Measurements from ENCODE around the gene LMF1.

The LMF1 gene

DNA sequence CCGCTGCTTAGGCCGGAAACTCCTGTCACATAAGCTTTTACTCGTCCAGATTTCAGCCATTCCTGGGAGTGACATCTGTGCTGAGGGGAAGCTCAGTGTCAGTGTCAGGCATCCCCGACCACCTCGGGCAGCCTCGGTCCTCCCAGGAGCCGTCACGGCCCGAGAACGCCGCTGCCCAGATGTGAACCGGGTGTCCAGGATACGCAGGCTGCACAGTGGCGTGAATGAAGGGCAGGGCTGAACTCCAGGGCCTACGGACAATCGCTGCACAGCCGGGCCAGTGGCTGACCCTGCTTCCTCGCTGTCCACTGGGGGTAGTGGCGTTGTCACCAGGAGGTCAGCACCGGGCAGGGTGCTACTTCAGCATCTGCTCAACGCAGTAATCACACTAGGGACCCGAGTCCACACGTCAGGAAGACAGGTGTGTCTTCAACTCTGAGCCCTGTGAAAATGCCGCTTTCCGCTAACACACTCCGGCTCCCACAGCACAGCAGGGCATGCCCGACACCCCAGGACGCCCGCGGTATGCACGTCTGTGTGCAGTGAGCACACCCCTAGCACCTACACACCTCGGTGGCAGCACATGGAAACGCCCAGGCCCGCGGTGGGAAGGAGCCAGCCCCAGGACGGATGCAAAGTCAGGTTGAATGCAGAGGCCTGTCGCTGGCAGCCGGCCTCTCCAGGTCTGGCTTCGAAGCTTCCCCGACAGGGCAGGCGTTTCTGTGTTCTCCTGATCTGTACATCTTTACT is 3.1 kb downstream of the LMF1 start:
- H3K4me1 ChIP-seq (ENCODE audit: insufficient read depth, low read length), result peaks cover 9% of the 10 kb centered on the region; the same call in 1 of the 2 replicates
- no peak overlapping the region for H3K4me3 ChIP-seq (ENCODE audit: low read length)
- peaks cover 20% of the 10 kb centered on the region for H3K27me3 ChIP-seq (ENCODE audit: insufficient read depth, low read length)
- H3K36me3 ChIP-seq (ENCODE audit: insufficient read depth, low read length), result no peaks in the 10 kb centered on the region
- H3K9me3 ChIP-seq (ENCODE audit: insufficient read depth, low read depth, low read length), result no peaks in the 10 kb centered on the region
- WGBS, result 93% methylated on average over 41 of the region's 41 CpGs
- no peak overlapping the region for H3K9ac ChIP-seq (ENCODE audit: low read depth, low read length)
- H3K27ac ChIP-seq (ENCODE audit: low read depth, low read length), result no peak overlapping the region

DNA sequence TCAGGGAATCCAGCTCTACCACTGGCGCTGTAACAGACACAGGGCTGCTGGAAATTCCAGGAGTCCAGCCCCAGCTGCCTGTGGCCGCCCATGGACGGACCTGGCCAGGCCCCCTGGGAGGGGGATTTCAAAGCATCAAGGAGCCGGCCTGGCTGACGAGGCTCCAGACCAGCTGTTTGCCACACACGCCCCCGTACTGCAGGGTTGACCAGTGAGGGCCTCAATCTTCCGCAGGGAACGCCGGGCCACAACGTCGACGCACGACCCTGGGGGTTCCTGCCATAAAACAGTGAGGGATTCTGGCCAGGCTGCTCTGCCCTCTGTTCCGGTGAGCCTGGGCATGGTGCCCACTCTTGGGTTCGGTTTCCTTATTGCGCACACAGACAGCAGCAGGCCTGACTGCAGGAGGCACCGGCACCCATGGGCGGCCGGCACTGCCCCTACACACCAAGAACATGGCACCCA is 3.7 kb downstream of the LMF1 start:
- no peak overlapping the region for H3K4me3 ChIP-seq (ENCODE audit: low read length)
- H3K36me3 ChIP-seq (ENCODE audit: insufficient read depth, low read length), result no peaks in the 10 kb centered on the region
- H3K9ac ChIP-seq (ENCODE audit: low read depth, low read length), result no peak overlapping the region
- 95% methylated on average over 20 of the region's 20 CpGs for WGBS
- peaks cover 20% of the 10 kb centered on the region for H3K27me3 ChIP-seq (ENCODE audit: insufficient read depth, low read length)
- H3K27ac ChIP-seq (ENCODE audit: low read depth, low read length), result no peak overlapping the region
- no peaks in the 10 kb centered on the region for H3K9me3 ChIP-seq (ENCODE audit: insufficient read depth, low read depth, low read length)
- H3K4me1 ChIP-seq (ENCODE audit: insufficient read depth, low read length), result peaks cover 9% of the 10 kb centered on the region; the same call in 1 of the 2 replicates

DNA sequence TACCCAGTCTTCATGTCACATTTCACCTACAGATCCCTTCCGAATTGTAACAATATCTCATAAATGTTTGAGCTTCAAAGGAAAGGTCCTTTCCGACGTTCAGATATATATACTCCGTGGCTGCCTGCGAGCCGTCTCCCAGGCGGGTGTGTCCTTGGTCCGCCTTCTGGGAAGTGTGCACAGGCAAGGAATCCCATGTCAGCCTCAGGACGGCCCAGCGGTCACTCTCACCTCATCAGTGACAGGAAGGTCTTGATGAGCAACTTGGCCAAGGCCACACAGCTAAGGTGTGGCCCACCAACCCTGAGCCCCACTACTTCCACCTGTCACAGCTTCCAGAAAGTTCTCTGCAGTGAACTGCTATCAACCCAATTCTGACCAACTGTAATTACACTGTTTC is 4.3 kb downstream of the LMF1 start:
- Histone ChIP-seq H3K4me1 (ENCODE audit: insufficient read depth, low read length) (peaks cover 9% of the 10 kb centered on the region; the same call in 1 of the 2 replicates), H3K9me3 (ENCODE audit: insufficient read depth, low read depth, low read length) (no peaks in the 10 kb centered on the region), H3K27ac (ENCODE audit: low read depth, low read length) (no peak overlapping the region), H3K36me3 (ENCODE audit: insufficient read depth, low read length) (no peaks in the 10 kb centered on the region), H3K9ac (ENCODE audit: low read depth, low read length) (no peak overlapping the region), H3K27me3 (ENCODE audit: insufficient read depth, low read length) (peaks cover 14% of the 10 kb centered on the region), H3K4me3 (ENCODE audit: low read length) (no peak overlapping the region)
- 91% methylated on average over 10 of the region's 10 CpGs for WGBS

DNA sequence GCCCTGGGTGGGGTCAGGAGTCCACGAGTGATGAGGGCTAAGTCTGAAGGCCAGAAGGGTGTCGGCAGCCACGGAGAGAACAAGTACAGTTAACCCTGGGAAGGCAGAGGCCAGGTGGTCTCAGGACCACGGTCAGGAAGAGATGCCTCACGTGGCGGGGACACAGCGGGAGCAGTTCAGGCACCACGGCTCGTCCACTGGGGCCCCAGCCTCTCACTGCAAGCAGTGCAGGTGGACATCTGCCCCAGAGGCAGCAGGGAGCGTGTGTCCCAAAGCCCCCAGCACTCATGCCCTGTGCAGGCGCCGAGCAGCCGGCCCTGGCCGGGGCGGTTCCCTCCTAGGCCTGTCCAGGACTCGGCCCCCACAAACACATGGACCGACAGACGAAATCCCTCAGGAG is 4.7 kb downstream of the LMF1 start:
- peaks cover 9% of the 10 kb centered on the region for H3K27me3 ChIP-seq (ENCODE audit: insufficient read depth, low read length)
- H3K4me1 ChIP-seq (ENCODE audit: insufficient read depth, low read length), result peaks cover 9% of the 10 kb centered on the region; the same call in 1 of the 2 replicates
- no peaks in the 10 kb centered on the region for H3K9me3 ChIP-seq (ENCODE audit: insufficient read depth, low read depth, low read length)
- H3K27ac ChIP-seq (ENCODE audit: low read depth, low read length), result no peak overlapping the region
- H3K36me3 ChIP-seq (ENCODE audit: insufficient read depth, low read length), result no peaks in the 10 kb centered on the region
- H3K4me3 ChIP-seq (ENCODE audit: low read length), result no peak overlapping the region
- 96% methylated on average over 18 of the region's 18 CpGs for WGBS
- H3K9ac ChIP-seq (ENCODE audit: low read depth, low read length), result no peak overlapping the region

DNA sequence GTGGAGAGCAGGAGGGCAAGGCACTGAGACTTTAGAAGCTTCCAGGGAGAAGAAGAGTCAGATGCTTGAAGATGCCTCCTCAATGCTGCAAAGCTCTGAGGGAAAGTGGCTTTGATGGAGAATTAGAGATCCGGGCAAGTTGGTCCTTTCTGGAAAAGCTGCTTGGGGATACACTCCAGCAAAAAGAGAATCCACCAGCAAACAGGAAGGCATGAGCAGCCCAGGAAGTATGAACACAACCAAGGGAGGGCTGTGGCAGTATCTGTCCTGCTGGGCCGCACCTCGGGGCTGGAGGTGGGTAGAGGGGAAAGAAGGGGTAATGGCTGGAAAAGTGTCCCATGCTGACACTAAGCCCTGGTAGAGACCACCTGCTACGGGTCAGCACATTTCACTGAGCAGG is 5.3 kb downstream of the LMF1 start:
- no peaks in the 10 kb centered on the region for H3K9me3 ChIP-seq (ENCODE audit: insufficient read depth, low read depth, low read length)
- no peaks in the 10 kb centered on the region for H3K36me3 ChIP-seq (ENCODE audit: insufficient read depth, low read length)
- H3K9ac ChIP-seq (ENCODE audit: low read depth, low read length), result no peak overlapping the region
- H3K4me3 ChIP-seq (ENCODE audit: low read length), result no peak overlapping the region
- WGBS, result 90% methylated on average over 4 of the region's 4 CpGs
- no peak overlapping the region for H3K27ac ChIP-seq (ENCODE audit: low read depth, low read length)
- peaks cover 9% of the 10 kb centered on the region for H3K27me3 ChIP-seq (ENCODE audit: insufficient read depth, low read length)
- peaks cover 9% of the 10 kb centered on the region; the same call in 1 of the 2 replicates for H3K4me1 ChIP-seq (ENCODE audit: insufficient read depth, low read length)

DNA sequence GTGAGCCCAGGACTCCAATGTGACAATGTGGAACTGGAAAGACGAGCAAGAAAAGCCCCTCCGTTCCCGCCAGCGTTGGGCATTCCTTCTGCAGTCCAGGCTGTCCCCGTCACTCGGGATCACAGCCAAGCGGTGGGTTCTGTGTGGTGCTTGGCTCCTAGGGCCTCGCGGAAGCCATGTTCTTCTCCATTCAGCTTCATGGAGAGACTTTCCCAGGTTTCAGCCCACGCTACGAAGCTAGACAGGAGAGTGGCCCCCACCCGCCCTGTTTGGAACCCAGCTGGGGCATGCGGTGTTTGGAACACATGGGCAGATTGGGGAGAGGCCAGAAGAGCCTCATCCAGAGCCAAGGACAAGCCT is 5.8 kb downstream of the LMF1 start:
- 94% methylated on average over 13 of the region's 13 CpGs for WGBS
- H3K9ac ChIP-seq (ENCODE audit: low read depth, low read length), result no peak overlapping the region
- H3K27ac ChIP-seq (ENCODE audit: low read depth, low read length), result no peak overlapping the region
- no peak overlapping the region for H3K4me3 ChIP-seq (ENCODE audit: low read length)
- H3K36me3 ChIP-seq (ENCODE audit: insufficient read depth, low read length), result no peaks in the 10 kb centered on the region
- H3K27me3 ChIP-seq (ENCODE audit: insufficient read depth, low read length), result peaks cover 8% of the 10 kb centered on the region
- no peaks in the 10 kb centered on the region for H3K9me3 ChIP-seq (ENCODE audit: insufficient read depth, low read depth, low read length)
- peaks cover 8% of the 10 kb centered on the region; the same call in 1 of the 2 replicates for H3K4me1 ChIP-seq (ENCODE audit: insufficient read depth, low read length)

DNA sequence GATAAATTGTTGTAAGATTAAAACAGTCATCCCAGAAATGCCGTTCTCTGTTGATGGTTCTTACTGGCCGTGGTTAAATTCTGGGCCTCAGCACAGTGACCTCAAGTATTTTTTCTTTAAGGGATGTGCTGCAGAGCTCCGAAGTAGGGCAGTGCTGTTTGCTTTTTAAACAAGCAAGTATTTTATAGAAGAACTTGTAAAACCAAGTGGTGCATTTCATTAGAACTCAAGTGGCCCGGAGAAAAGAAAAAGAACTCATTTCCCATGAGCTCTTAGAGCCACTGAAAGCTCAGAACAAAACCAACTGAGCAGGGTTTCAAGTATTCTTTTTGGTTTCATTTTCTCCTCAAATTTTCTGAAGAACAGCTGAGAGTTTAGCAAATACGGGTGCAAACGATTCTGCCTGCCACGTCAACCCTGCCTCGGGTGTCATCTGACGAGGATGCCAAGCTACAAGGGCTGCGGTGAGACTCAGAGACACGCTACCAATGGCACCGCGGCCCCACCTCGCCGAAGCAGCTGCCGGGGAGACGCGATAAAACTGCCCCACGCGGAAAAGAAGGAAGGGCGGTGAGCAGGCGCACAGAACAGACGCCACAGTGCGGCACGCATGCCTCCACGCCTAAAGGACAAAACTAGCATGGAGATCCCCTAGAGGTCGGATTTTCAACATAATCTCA is 6.3 kb downstream of the LMF1 start:
- no peaks in the 10 kb centered on the region for H3K36me3 ChIP-seq (ENCODE audit: insufficient read depth, low read length)
- WGBS, result 91% methylated on average over 27 of the region's 27 CpGs
- no peak overlapping the region for H3K4me3 ChIP-seq (ENCODE audit: low read length)
- H3K4me1 ChIP-seq (ENCODE audit: insufficient read depth, low read length), result peaks cover 3% of the 10 kb centered on the region; the same call in 1 of the 2 replicates
- peaks cover 3% of the 10 kb centered on the region for H3K27me3 ChIP-seq (ENCODE audit: insufficient read depth, low read length)
- no peak overlapping the region for H3K27ac ChIP-seq (ENCODE audit: low read depth, low read length)
- no peak overlapping the region for H3K9ac ChIP-seq (ENCODE audit: low read depth, low read length)
- H3K9me3 ChIP-seq (ENCODE audit: insufficient read depth, low read depth, low read length), result no peaks in the 10 kb centered on the region

DNA sequence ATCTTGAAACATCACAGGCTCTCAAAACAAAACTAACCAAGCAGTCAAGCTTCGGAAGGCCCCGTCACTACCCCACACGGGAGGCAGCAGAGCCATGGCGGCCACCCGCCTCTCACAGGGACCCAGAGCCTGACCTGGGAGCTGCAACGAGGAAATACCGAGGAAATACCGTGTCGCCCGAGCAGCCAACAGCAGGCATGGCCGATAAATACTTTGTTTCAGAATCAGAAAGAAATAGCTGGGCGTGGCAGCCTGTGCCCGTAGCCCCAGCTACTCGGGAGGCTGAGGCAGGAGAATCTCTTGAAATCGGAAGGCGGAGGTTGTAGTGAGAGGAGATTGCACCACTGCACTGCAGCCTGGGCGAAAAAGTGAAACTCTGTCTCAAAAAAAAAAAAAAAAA is 6.9 kb downstream of the LMF1 start:
- Histone ChIP-seq H3K9me3 (ENCODE audit: insufficient read depth, low read depth, low read length) (no peaks in the 10 kb centered on the region), H3K27ac (ENCODE audit: low read depth, low read length) (no peak overlapping the region), H3K4me1 (ENCODE audit: insufficient read depth, low read length) (no peaks in the 10 kb centered on the region; the same call in 1 of the 2 replicates), H3K36me3 (ENCODE audit: insufficient read depth, low read length) (no peaks in the 10 kb centered on the region), H3K27me3 (ENCODE audit: insufficient read depth, low read length) (no peaks in the 10 kb centered on the region), H3K4me3 (ENCODE audit: low read length) (no peak overlapping the region), H3K9ac (ENCODE audit: low read depth, low read length) (no peak overlapping the region)
- WGBS, result 93% methylated on average over 16 of the region's 17 CpGs

DNA sequence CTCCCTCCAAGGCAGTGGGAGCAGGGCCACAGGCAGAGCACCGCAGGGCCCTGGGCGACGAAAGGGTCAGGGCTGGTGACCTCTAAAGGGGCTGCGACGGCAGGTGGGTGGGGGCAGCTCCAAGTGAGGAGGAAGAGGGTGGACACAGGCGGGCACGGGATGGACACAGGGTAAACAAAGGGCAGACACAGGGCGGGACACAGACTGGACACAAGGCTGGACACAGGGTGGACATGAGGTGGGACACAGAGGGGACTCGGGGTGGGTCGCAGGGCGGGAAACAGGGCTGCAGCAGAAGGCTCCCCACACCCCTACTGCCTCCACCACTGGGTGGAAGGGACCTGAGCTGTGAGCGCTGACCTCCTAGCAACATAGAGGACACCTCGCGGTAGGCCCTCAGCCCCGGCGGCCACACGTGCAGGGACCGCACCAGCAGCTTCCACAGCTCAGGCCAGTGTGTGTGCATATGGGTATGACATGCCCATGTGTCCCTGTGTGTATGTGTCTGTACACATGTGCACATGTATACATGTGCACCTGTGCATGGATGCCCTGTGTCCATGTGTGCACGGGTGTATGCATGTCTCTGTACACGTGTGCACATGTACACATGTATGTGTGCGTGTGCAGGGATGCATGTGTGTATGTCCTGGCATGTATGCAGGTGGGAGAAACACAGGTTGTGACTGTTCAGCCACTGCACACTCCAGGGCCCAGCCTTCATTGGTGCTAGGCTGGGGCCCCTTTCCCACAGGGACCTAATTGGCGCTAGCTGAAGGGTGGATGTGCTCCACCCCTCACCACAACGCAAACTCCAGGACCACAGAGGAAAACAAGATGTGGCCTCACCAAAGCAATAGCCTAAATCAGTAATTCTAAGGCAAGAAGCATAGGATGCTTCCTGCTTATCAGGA is 7.6 kb downstream of the LMF1 start:
- Histone ChIP-seq H3K4me1 (ENCODE audit: insufficient read depth, low read length) (no peaks in the 10 kb centered on the region; the same call in 1 of the 2 replicates), H3K36me3 (ENCODE audit: insufficient read depth, low read length) (no peaks in the 10 kb centered on the region), H3K9ac (ENCODE audit: low read depth, low read length) (no peak overlapping the region), H3K27ac (ENCODE audit: low read depth, low read length) (no peak overlapping the region), H3K4me3 (ENCODE audit: low read length) (no peak overlapping the region), H3K27me3 (ENCODE audit: insufficient read depth, low read length) (no peaks in the 10 kb centered on the region), H3K9me3 (ENCODE audit: insufficient read depth, low read depth, low read length) (no peaks in the 10 kb centered on the region)
- 96% methylated on average over 23 of the region's 23 CpGs for WGBS

DNA sequence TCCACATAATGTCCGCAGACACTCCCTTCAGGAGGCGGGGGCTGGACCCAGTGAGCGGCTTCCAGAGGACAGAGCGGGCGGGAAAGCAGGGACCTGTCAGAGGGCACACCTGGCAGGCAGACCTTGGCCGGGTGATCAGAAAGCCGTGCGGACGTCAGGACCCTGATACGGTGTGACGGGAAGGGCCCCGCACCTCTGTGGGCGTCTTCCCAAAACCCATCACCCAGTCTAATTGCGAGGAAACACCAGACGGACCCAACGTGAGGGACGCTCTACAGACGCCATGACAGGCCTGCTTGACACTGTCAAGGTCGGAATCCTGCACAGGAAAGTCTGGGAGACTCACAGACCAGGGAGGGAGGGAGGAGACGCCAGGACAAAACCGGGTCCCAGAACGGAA is 8.4 kb downstream of the LMF1 start:
- Histone ChIP-seq H3K4me1 (ENCODE audit: insufficient read depth, low read length) (no peaks in the 10 kb centered on the region), H3K27ac (ENCODE audit: low read depth, low read length) (no peak overlapping the region)
- 92% methylated on average over 21 of the region's 22 CpGs for WGBS

More for the DNA sequence above, 8.4 kb downstream of the LMF1 start:
- H3K9ac ChIP-seq (ENCODE audit: low read depth, low read length), result no peak overlapping the region
- H3K4me3 ChIP-seq (ENCODE audit: low read length), result no peak overlapping the region
- no peaks in the 10 kb centered on the region for H3K9me3 ChIP-seq (ENCODE audit: insufficient read depth, low read depth, low read length)
- H3K27me3 ChIP-seq (ENCODE audit: insufficient read depth, low read length), result no peaks in the 10 kb centered on the region
- no peaks in the 10 kb centered on the region for H3K36me3 ChIP-seq (ENCODE audit: insufficient read depth, low read length)

All from HUES64 (cell line).